ENCODE data around the gene UBD.

Gene UBD

DNA sequence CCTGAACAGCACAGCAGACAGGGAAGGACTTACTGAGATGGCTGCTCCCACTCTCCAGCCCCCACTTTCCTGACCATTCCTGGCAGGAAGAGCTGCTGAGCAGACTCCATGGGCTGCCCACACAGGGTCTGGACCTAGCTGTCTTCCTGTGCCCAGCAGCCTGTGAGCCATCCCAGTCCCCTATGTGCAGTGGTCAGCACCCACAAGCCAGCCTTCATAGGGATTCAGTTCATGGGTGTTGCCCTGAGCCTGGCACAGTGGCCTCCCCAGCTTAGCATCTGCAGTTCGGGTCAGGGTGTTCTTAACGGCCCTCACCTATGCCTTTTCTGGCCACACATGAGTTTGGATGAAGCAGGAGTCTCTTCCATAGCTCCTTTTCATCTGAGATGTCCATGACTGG is 32.0 kb downstream of the UBD start (continued):
- TF ChIP-seq, protein P1, sequence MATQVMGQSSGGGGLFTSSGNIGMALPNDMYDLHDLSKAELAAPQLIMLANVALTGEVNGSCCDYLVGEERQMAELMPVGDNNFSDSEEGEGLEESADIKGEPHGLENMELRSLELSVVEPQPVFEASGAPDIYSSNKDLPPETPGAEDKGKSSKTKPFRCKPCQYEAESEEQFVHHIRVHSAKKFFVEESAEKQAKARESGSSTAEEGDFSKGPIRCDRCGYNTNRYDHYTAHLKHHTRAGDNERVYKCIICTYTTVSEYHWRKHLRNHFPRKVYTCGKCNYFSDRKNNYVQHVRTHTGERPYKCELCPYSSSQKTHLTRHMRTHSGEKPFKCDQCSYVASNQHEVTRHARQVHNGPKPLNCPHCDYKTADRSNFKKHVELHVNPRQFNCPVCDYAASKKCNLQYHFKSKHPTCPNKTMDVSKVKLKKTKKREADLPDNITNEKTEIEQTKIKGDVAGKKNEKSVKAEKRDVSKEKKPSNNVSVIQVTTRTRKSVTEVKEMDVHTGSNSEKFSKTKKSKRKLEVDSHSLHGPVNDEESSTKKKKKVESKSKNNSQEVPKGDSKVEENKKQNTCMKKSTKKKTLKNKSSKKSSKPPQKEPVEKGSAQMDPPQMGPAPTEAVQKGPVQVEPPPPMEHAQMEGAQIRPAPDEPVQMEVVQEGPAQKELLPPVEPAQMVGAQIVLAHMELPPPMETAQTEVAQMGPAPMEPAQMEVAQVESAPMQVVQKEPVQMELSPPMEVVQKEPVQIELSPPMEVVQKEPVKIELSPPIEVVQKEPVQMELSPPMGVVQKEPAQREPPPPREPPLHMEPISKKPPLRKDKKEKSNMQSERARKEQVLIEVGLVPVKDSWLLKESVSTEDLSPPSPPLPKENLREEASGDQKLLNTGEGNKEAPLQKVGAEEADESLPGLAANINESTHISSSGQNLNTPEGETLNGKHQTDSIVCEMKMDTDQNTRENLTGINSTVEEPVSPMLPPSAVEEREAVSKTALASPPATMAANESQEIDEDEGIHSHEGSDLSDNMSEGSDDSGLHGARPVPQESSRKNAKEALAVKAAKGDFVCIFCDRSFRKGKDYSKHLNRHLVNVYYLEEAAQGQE (tag by site-specific recombination; IDR thresholded peaks at IDR 0.05) = no peak
- TF ChIP-seq SETDB1 (IDR thresholded peaks at IDR 0.05; ENCODE audit: insufficient read length, low read length) (no peak), FEZF1 (tag by site-specific recombination; IDR thresholded peaks at IDR 0.05) (no peak), ZNF169 (tag by site-specific recombination; IDR thresholded peaks at IDR 0.05) (no peak)

DNA sequence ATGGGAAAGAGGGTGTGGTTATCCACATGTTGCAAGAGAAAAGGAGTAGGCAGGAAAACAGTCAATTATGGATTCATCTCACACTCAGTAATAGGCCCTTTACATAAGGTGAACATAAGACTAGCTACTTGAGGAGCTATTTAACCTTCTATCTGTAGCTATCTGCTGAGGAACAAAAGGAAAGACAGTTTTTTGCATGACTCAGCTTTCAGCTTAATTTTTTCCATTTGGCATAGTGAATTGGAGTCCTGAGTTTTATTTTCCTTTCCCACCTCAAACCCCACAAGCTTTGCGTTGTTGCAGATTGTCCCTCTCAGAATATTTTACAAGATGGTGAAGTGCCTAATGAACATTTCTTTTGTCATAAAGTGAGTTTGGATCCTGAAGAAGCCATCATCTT is 32.4 kb downstream of the UBD start:
- H3K36me3 ChIP-seq (ENCODE audit: control insufficient read depth in 2 of 2, insufficient read depth in 1 of 2, low read length in 2 of 2) = no peaks in the 10 kb centered on the region
- no peaks in the 10 kb centered on the region for H3K4me1 ChIP-seq (ENCODE audit: control insufficient read depth, insufficient read depth, low read length)
- no peak overlapping the region for H3K4me3 ChIP-seq (ENCODE audit: low read depth, low read length)
- H3K27ac ChIP-seq (ENCODE audit: extremely low read depth, low read depth, low read length) = no peak overlapping the region
- TF ChIP-seq ZFP69B (tag by site-specific recombination; IDR thresholded peaks at IDR 0.05) (no peak), HOXA7 (CRISPR knock-in tag; IDR thresholded peaks at IDR 0.05; ENCODE audit: borderline replicate concordance) (no peak), KLF1 (tag by site-specific recombination; IDR thresholded peaks at IDR 0.05) (no peak)
- TF ChIP-seq, protein P2, sequence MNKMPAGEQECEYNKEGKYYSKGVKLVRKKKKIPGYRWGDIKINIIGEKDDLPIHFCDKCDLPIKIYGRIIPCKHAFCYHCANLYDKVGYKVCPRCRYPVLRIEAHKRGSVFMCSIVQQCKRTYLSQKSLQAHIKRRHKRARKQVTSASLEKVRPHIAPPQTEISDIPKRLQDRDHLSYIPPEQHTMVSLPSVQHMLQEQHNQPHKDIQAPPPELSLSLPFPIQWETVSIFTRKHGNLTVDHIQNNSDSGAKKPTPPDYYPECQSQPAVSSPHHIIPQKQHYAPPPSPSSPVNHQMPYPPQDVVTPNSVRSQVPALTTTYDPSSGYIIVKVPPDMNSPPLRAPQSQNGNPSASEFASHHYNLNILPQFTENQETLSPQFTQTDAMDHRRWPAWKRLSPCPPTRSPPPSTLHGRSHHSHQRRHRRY (tag by site-specific recombination; IDR thresholded peaks at IDR 0.05) = no peak
- TF ChIP-seq, protein P3, sequence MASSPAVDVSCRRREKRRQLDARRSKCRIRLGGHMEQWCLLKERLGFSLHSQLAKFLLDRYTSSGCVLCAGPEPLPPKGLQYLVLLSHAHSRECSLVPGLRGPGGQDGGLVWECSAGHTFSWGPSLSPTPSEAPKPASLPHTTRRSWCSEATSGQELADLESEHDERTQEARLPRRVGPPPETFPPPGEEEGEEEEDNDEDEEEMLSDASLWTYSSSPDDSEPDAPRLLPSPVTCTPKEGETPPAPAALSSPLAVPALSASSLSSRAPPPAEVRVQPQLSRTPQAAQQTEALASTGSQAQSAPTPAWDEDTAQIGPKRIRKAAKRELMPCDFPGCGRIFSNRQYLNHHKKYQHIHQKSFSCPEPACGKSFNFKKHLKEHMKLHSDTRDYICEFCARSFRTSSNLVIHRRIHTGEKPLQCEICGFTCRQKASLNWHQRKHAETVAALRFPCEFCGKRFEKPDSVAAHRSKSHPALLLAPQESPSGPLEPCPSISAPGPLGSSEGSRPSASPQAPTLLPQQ (tag by site-specific recombination; IDR thresholded peaks at IDR 0.05) = no peak
- TF ChIP-seq, protein P4, sequence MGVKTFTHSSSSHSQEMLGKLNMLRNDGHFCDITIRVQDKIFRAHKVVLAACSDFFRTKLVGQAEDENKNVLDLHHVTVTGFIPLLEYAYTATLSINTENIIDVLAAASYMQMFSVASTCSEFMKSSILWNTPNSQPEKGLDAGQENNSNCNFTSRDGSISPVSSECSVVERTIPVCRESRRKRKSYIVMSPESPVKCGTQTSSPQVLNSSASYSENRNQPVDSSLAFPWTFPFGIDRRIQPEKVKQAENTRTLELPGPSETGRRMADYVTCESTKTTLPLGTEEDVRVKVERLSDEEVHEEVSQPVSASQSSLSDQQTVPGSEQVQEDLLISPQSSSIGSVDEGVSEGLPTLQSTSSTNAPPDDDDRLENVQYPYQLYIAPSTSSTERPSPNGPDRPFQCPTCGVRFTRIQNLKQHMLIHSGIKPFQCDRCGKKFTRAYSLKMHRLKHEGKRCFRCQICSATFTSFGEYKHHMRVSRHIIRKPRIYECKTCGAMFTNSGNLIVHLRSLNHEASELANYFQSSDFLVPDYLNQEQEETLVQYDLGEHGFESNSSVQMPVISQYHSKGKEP (tag by site-specific recombination; IDR thresholded peaks at IDR 0.05) = no peak
- no peaks in the 10 kb centered on the region for H3K9me3 ChIP-seq (ENCODE audit: control insufficient read depth, insufficient read depth, low read depth, low read length)
- ChIA-PET POLR2A (no interaction called here), CTCF (no interaction called here)

DNA sequence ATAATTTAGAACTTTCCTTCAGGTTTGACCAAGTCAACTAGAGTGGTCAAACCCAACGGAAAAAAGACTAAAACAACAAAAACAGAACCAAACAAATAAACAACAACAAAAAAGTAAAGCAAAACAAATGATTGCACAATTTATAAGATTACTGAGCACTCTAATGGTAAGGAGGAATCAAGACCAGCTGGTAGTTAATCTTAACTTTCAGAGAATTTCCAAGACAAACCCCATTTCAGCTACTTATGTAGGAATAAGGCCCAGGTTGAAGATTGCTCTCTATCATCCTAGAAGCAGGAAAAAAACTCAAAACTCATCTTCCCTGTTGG is 34.3 kb downstream of the UBD start:
- no peaks in the 10 kb centered on the region for H3K9me3 ChIP-seq (ENCODE audit: control insufficient read depth, insufficient read depth, low read depth, low read length)
- no peaks in the 10 kb centered on the region for H3K4me1 ChIP-seq (ENCODE audit: control insufficient read depth, insufficient read depth, low read length)
- ChIA-PET POLR2A (no interaction called here), CTCF (no interaction called here)
- no peak for TF ChIP-seq ZNF664 (tag by site-specific recombination; IDR thresholded peaks at IDR 0.05)
- no peak for TF ChIP-seq ZNF214 (tag by site-specific recombination; IDR thresholded peaks at IDR 0.05; ENCODE audit: borderline replicate concordance)
- H3K4me3 ChIP-seq (ENCODE audit: low read depth, low read length) = no peak overlapping the region
- H3K36me3 ChIP-seq (ENCODE audit: control insufficient read depth in 2 of 2, insufficient read depth in 1 of 2, low read length in 2 of 2) = no peaks in the 10 kb centered on the region
- H3K27ac ChIP-seq (ENCODE audit: extremely low read depth, low read depth, low read length) = no peak overlapping the region

Measured in HEK293 (cell line).